OCI-LY1 (cell line): ENCODE data around the gene ACTRT2.

Source experiments
- H2AFZ ChIP-seq: fragments of 200-600 bp; sonication (generic), shearing (Covaris generic); 2 replicates; pipeline ENCODE4 v1.6.0; 2014; ENCODE audit warnings: antibody characterized with exemption, mild to moderate bottlenecking, low read length
- H3F3A ChIP-seq: fragments of 200-600 bp; sonication (generic), shearing (Covaris generic); 2 replicates; pipeline ENCODE4 v1.6.0; 2014; ENCODE audit warnings: mild to moderate bottlenecking, antibody characterized with exemption, low read length, moderate library complexity; ENCODE audit not compliant: insufficient read depth
- H3K27ac ChIP-seq: fragments of 200-600 bp; sonication (generic); 2 replicates; pipeline ENCODE4 v1.5.1; 2014; ENCODE audit warnings: low read length, mixed run types, mild to moderate bottlenecking, low read depth; ENCODE audit not compliant: poor library complexity, severe bottlenecking
- H3K27me3 ChIP-seq: fragments of 200-600 bp; sonication (generic); 2 replicates; pipeline ENCODE4 v1.6.0; 2014; ENCODE audit warnings: antibody characterized with exemption, mild to moderate bottlenecking, low read length, moderate library complexity; ENCODE audit not compliant: insufficient read depth
- H3K36me3 ChIP-seq: fragments of 200-600 bp; sonication (generic); 2 replicates; pipeline ENCODE4 v1.6.1; 2014; ENCODE audit warnings: mild to moderate bottlenecking, antibody characterized with exemption, low read length, moderate library complexity, mixed read lengths; ENCODE audit not compliant: insufficient read depth
- H3K4me1 ChIP-seq: fragments of 200-600 bp; sonication (generic); 2 replicates; pipeline ENCODE4 v1.5.1; 2014; ENCODE audit warnings: mild to moderate bottlenecking, low read length, moderate library complexity; ENCODE audit not compliant: insufficient read depth, severe bottlenecking
- H3K4me2 ChIP-seq: fragments of 200-600 bp; sonication (generic), shearing (Covaris generic); 2 replicates; pipeline ENCODE4 v1.6.1; 2014; ENCODE audit warnings: low read length
- H3K4me3 ChIP-seq: fragments of 200-600 bp; sonication (generic); 2 replicates; pipeline ENCODE4 v1.5.1; 2014; ENCODE audit warnings: low read length, low read depth, mild to moderate bottlenecking, mixed read lengths; ENCODE audit not compliant: poor library complexity, severe bottlenecking
- H3K79me2 ChIP-seq: fragments of 200-600 bp; shearing (Covaris generic); 2 replicates; pipeline ENCODE4 v1.6.1; 2016; ENCODE audit warnings: mixed run types, low read length, mixed read lengths; ENCODE audit not compliant: insufficient read depth
- H3K9ac ChIP-seq: fragments of 200-600 bp; sonication (generic), shearing (Covaris generic); 2 replicates; pipeline ENCODE4 v1.6.1; 2014; ENCODE audit warnings: mild to moderate bottlenecking, low read length, mixed read lengths
- H3K9me2 ChIP-seq: fragments of 200-600 bp; sonication (generic), shearing (Covaris generic); 2 replicates; pipeline ENCODE4 v1.6.1; 2014; ENCODE audit warnings: low read depth, mild to moderate bottlenecking, low read length, mixed read lengths
- H3K9me3 ChIP-seq: fragments of 200-600 bp; shearing (Covaris generic); 2 replicates; pipeline ENCODE4 v1.6.1; 2014; ENCODE audit warnings: low read length, mixed read lengths
- H4K20me1 ChIP-seq: fragments of 200-600 bp; sonication (generic), shearing (Covaris generic); 2 replicates; pipeline ENCODE4 v1.6.0; 2016; ENCODE audit warnings: mild to moderate bottlenecking, low read length; ENCODE audit not compliant: insufficient read depth
- EZH2 ChIP-seq: fragments of 200-600 bp; sonication (generic), shearing (Covaris generic); IDR thresholded peaks from 2 replicates; pipeline ENCODE4 v1.8.0; 2017; ENCODE audit warnings: borderline replicate concordance, mixed run types, mild to moderate bottlenecking, antibody characterized with exemption, low read length, moderate library complexity, mixed read lengths
- TF ChIP-seq, protein P1 (sequence below): fragments of 200-600 bp; sonication (generic), shearing (Covaris generic); IDR thresholded peaks from 2 replicates; pipeline ENCODE4 v1.5.1; 2017; ENCODE audit warnings: mild to moderate bottlenecking, antibody characterized with exemption, low read length, moderate library complexity, mixed read lengths

The ACTRT2 gene

DNA sequence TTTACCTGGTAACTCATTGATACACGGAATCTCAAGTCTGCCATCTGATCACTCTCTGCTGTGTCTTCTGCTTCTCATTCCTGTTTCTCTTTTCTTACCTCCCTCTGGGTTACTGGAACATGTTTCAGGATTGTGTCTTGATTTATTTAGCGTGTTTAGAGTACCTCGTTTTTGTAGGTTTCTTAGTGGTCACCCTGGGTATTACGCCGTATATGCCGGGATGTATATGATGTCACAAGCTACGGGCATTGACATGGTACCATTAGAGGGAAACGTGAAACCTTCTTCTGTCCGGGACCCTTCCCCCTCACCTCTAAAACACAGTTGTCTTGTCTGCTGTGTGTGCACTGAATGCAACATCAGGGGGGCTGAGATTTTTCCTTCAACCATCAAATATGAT, 2.8 kb downstream of the ACTRT2 start:
- Histone ChIP-seq H3K4me2 (no peak overlapping the region), H3K27ac (no peak overlapping the region), H3K36me3 (no peaks in the 10 kb centered on the region), H2AFZ (no peak overlapping the region), H3K9ac (no peak overlapping the region), H4K20me1 (no peaks in the 10 kb centered on the region), H3K4me1 (no peaks in the 10 kb centered on the region), H3K27me3 (no peaks in the 10 kb centered on the region), H3K9me2 (no peaks in the 10 kb centered on the region), H3K9me3 (no peaks in the 10 kb centered on the region), H3K4me3 (no peak overlapping the region), H3F3A (no peaks in the 10 kb centered on the region), H3K79me2 (no peaks in the 10 kb centered on the region)
- TF ChIP-seq, protein P1, sequence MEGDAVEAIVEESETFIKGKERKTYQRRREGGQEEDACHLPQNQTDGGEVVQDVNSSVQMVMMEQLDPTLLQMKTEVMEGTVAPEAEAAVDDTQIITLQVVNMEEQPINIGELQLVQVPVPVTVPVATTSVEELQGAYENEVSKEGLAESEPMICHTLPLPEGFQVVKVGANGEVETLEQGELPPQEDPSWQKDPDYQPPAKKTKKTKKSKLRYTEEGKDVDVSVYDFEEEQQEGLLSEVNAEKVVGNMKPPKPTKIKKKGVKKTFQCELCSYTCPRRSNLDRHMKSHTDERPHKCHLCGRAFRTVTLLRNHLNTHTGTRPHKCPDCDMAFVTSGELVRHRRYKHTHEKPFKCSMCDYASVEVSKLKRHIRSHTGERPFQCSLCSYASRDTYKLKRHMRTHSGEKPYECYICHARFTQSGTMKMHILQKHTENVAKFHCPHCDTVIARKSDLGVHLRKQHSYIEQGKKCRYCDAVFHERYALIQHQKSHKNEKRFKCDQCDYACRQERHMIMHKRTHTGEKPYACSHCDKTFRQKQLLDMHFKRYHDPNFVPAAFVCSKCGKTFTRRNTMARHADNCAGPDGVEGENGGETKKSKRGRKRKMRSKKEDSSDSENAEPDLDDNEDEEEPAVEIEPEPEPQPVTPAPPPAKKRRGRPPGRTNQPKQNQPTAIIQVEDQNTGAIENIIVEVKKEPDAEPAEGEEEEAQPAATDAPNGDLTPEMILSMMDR: no peak
- TF ChIP-seq EZH2: no peak

DNA sequence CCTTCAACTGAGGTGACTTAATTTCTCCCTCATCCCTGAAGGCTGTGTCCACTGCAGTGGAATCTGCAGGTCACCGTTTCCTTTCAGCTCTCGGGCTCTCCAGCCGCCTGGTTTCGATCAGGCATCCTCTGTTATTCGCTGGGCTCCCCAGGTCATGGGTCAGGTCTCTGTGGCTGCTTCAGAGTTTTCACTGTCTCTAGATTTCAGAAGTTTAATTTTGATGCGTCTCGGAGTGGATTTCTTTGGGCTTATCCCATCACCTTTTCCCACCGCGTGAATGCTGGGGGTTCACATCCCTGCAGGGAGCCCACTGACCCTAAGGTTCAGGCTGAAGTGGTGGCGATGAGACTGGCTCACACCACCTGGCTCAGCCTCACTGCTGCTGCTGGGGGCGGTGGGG, 3.3 kb downstream of the ACTRT2 start:
- Histone ChIP-seq H2AFZ (no peak overlapping the region), H3F3A (no peaks in the 10 kb centered on the region), H3K36me3 (no peaks in the 10 kb centered on the region), H3K79me2 (no peaks in the 10 kb centered on the region), H3K4me3 (no peak overlapping the region), H3K27ac (no peak overlapping the region), H3K9ac (no peak overlapping the region), H4K20me1 (no peaks in the 10 kb centered on the region), H3K9me2 (no peaks in the 10 kb centered on the region), H3K27me3 (no peaks in the 10 kb centered on the region), H3K9me3 (no peaks in the 10 kb centered on the region), H3K4me1 (no peaks in the 10 kb centered on the region), H3K4me2 (no peak overlapping the region)
- no peak for TF ChIP-seq EZH2

DNA sequence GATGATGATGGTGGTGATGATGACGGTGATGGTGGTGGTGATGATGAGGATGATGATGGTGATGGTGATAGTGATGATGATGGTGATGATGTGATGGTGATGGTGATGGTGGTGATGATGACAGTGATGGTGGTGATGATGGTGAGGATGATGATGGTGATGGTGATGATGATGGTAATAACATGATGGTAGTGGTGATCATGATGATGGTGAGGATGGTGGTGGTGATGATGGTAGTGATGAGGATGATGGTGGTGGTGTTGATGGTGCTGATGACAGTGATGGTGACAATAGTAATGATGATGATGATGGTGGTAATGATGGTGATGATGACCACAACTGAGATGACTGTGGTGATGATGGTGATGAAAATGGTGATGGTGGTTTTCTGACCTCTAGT, 4.9 kb downstream of the ACTRT2 start:
- no peaks in the 10 kb centered on the region for H3K27me3 ChIP-seq
- H3K4me3 ChIP-seq: no peak overlapping the region
- no peaks in the 10 kb centered on the region for H3K9me2 ChIP-seq
- H3F3A ChIP-seq: no peaks in the 10 kb centered on the region
- no peaks in the 10 kb centered on the region for H3K36me3 ChIP-seq
- no peak overlapping the region for H3K4me2 ChIP-seq
- no peak overlapping the region for H3K9ac ChIP-seq
- H2AFZ ChIP-seq: no peak overlapping the region
- no peaks in the 10 kb centered on the region for H3K4me1 ChIP-seq
- H3K79me2 ChIP-seq: no peaks in the 10 kb centered on the region
- H3K9me3 ChIP-seq: no peaks in the 10 kb centered on the region
- TF ChIP-seq, protein P1: no peak
- TF ChIP-seq EZH2: no peak
- H4K20me1 ChIP-seq: no peaks in the 10 kb centered on the region
- H3K27ac ChIP-seq: no peak overlapping the region

DNA sequence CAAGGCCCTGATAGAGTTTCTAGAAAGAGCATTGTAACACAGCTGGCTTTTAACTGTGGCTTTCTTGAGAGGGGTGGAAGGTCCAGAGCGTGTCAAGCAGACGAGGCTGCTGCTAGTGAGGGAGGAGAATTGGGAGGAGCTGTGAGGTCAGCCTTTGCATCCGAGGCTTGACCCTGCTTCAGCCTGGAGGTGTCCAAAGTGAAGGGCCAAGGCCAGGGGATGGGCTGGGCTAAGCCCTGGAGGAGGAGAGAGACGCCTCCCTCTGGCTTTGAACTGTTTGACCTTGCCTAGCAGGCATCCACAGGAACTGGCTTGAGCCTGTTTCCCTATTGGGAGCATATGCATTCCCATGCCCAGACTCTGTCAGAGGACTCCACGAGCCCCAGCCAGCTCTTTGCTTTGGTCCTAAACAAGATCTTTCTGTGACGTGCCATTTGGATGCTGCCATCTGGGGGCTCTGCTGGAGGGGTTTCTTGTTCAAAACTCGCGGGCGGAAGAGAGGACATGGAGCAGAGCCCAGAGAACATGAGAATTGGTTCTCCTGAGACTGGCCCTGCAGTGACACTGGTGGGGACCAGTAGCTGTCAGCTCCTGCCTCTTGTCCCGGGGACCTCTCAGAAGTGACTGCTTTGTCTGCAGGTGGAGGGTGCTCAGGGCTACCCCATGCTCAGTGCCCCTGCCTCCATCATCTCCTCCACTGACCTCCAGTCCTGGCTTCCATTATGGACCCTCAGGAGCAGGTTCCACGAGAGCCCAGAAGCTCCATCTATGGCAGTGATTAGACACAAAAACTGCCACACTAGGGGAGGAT, 5.5 kb downstream of the ACTRT2 start:
- Histone ChIP-seq H3K4me3 (no peak overlapping the region), H3K27me3 (no peaks in the 10 kb centered on the region), H3K79me2 (no peaks in the 10 kb centered on the region)

More for the DNA sequence above, 5.5 kb downstream of the ACTRT2 start:
- H3K9me3 ChIP-seq: no peaks in the 10 kb centered on the region
- H3K9me2 ChIP-seq: no peaks in the 10 kb centered on the region
- H3K4me1 ChIP-seq: no peaks in the 10 kb centered on the region
- H3F3A ChIP-seq: no peaks in the 10 kb centered on the region
- no peak overlapping the region for H3K4me2 ChIP-seq
- no peak overlapping the region for H3K27ac ChIP-seq
- no peaks in the 10 kb centered on the region for H3K36me3 ChIP-seq
- no peak overlapping the region for H2AFZ ChIP-seq
- H3K9ac ChIP-seq: no peak overlapping the region
- no peak for TF ChIP-seq EZH2
- TF ChIP-seq, protein P1: no peak
- H4K20me1 ChIP-seq: no peaks in the 10 kb centered on the region
